PC-9 (cell line): ENCODE results near the gene AKAP7. TPM values are rescaled to one million over a fixed set of nuclear protein-coding genes. Genes with fewer than 3 reads are reported as not detected.

Experiments used
- BruUV-seq: library from RNA; stranded (reverse); fragments of 400-500 nt; replicated peaks from 2 replicates; lab custom pipeline; 2021; lab: Mats Ljungman, UMichigan
- CTCF ChIA-PET: fragments of 300-600 bp; sonication (Branson Sonifier 250); formaldehyde crosslinking; loops from one replicate; lab custom pipeline; 2022; ENCODE audit warnings: antibody characterized with exemption; lab: Charles Lee
- POLR2A ChIA-PET: fragments of 300-600 bp; sonication (Branson Sonifier 250); formaldehyde crosslinking; loops from one replicate; lab custom pipeline; 2022; ENCODE audit warnings: antibody characterized with exemption; ENCODE audit not compliant: unreplicated experiment; lab: Charles Lee
- DNase-seq, 2 experiments: peaks; one replicate each; pipeline versions ENCODE4 v3.0.0 to v3.0.0-alpha.2; 2015 to 2022; ENCODE audit warnings: mixed read lengths in 1 of 2
- H2AFZ ChIP-seq: fragments of 200-600 bp; sonication (generic); 2 replicates; pipeline ENCODE4 v1.8.1; 2017; ENCODE audit warnings: antibody characterized with exemption
- H3F3A ChIP-seq: fragments of 200-600 bp; sonication (generic); 2 replicates; pipeline ENCODE4 v1.8.1; 2017; ENCODE audit warnings: antibody characterized with exemption, mild to moderate bottlenecking, low read depth; ENCODE audit not compliant: insufficient read depth
- H3K27ac ChIP-seq: fragments of 200-600 bp; sonication (generic); 2 replicates; pipeline ENCODE4 v1.6.1; 2016; ENCODE audit warnings: mixed run types
- H3K27me3 ChIP-seq: fragments of 200-600 bp; sonication (generic); 2 replicates; pipeline ENCODE4 v1.6.1; 2016; ENCODE audit warnings: low read depth, mixed run types; ENCODE audit not compliant: insufficient read depth
- H3K36me3 ChIP-seq: fragments of 200-600 bp; sonication (generic); 2 replicates; pipeline ENCODE4 v1.6.1; 2016; ENCODE audit warnings: low read depth, mixed run types
- H3K4me1 ChIP-seq: fragments of 200-600 bp; sonication (generic); replicated peaks from 2 replicates; pipeline ENCODE4 v1.6.1; 2016; ENCODE audit warnings: mixed run types; ENCODE audit not compliant: insufficient read depth
- H3K4me2 ChIP-seq: fragments of 200-600 bp; sonication (generic); 2 replicates; pipeline ENCODE4 v1.6.1; 2017; ENCODE audit warnings: mixed run types
- H3K4me3 ChIP-seq: fragments of 200-600 bp; sonication (generic); 2 replicates; pipeline ENCODE4 v1.6.1; 2016; ENCODE audit warnings: mixed run types
- H3K79me2 ChIP-seq: fragments of 200-600 bp; sonication (generic); 2 replicates; pipeline ENCODE4 v1.6.1; 2017; ENCODE audit warnings: low read depth, mixed run types
- H3K9me2 ChIP-seq: fragments of 200-600 bp; sonication (generic); 2 replicates; pipeline ENCODE4 v1.8.1; 2017; ENCODE audit warnings: mild to moderate bottlenecking; ENCODE audit not compliant: insufficient read depth
- H3K9me3 ChIP-seq: fragments of 200-600 bp; sonication (generic); 2 replicates; pipeline ENCODE4 v1.8.1; 2016; ENCODE audit warnings: low read depth; ENCODE audit not compliant: insufficient read depth
- H4K20me1 ChIP-seq: fragments of 200-600 bp; sonication (generic); 2 replicates; pipeline ENCODE4 v1.8.1; 2017; ENCODE audit not compliant: insufficient read depth
- EZH2 ChIP-seq: fragments of 200-600 bp; sonication (generic); IDR thresholded peaks from 2 replicates; pipeline ENCODE4 v1.8.0; 2017; ENCODE audit warnings: antibody characterized with exemption, low read depth
- intact Hi-C: fragments of 100-400 bp; cut with micrococcal nuclease; formaldehyde crosslinking; loops from one replicate; pipeline ENCODE4 v1.10.0; 2022; ENCODE audit not compliant: unreplicated experiment
- total RNA-seq: library from RNA; stranded (reverse); gene quantifications from 2 replicates; pipeline ENCODE4 v1.2.3, GENCODE V29; 2021
- TF ChIP-seq, protein P1 (sequence below): fragments of 200-600 bp; sonication (generic); conservative IDR thresholded peaks from 2 replicates; pipeline ENCODE4 v1.6.1; 2017; ENCODE audit warnings: mixed run types, antibody characterized with exemption, mild to moderate bottlenecking, moderate library complexity

The AKAP7 gene
- total RNA-seq, 1 experiment from 2014 or later: 3.8 TPM

DNA sequence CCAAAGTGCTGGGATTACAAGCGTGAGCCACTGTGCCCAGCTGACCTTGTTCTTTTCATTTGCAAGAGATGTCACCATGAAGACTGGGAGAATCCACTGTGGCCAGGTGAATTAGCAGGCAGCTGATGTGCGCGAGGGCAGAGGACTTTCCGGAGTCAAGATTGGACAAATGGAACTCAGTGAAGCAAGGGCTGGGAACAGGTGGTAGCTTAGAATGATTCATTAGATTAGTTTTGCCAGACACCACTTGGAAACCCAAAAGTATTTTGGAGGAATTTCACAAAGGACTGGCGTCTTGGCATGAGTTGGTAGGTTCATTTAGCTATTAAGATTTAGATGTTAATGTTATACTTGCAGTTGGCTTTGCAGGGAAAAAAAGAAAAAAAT, 4.7 kb upstream of the AKAP7 start:
- intact Hi-C loops: no loop called here

DNA sequence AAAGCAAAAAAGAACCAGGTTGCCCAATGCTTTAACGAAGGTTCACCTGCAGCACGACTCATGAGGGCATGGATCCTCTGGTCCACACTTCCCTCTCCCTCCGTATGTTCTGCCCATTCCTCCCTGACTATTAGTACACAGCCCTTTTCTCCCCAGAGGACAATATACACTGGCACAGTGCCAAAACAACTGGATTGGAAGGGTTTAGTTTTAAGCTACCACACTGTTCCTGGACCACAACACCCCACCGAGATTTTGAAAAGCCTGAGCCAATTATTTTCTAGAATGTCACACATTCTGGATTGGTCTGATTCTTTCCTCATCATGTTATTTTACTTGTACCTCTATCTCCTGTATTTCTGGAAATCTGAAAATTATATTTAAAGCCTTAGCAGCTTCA, 2.9 kb upstream of the AKAP7 start:
- H3K27ac ChIP-seq: no peak overlapping the region
- no peaks in the 10 kb centered on the region for H3K9me3 ChIP-seq
- H3F3A ChIP-seq: no peaks in the 10 kb centered on the region; the same call in none of the 2 replicates
- BruUV-seq: no TSS peak
- no peak for DNase-seq
- TF ChIP-seq, protein P1, sequence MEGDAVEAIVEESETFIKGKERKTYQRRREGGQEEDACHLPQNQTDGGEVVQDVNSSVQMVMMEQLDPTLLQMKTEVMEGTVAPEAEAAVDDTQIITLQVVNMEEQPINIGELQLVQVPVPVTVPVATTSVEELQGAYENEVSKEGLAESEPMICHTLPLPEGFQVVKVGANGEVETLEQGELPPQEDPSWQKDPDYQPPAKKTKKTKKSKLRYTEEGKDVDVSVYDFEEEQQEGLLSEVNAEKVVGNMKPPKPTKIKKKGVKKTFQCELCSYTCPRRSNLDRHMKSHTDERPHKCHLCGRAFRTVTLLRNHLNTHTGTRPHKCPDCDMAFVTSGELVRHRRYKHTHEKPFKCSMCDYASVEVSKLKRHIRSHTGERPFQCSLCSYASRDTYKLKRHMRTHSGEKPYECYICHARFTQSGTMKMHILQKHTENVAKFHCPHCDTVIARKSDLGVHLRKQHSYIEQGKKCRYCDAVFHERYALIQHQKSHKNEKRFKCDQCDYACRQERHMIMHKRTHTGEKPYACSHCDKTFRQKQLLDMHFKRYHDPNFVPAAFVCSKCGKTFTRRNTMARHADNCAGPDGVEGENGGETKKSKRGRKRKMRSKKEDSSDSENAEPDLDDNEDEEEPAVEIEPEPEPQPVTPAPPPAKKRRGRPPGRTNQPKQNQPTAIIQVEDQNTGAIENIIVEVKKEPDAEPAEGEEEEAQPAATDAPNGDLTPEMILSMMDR: no peak
- TF ChIP-seq EZH2: no peak
- no peaks in the 10 kb centered on the region for H4K20me1 ChIP-seq
- no peaks in the 10 kb centered on the region for H3K9me2 ChIP-seq
- H2AFZ ChIP-seq: no peak overlapping the region
- ChIA-PET POLR2A (no interaction called here), CTCF (no interaction called here)
- H3K4me1 ChIP-seq: peaks cover 7% of the 10 kb centered on the region; the same call in 1 of the 2 replicates
- no peak overlapping the region for H3K4me3 ChIP-seq
- H3K79me2 ChIP-seq: no peaks in the 10 kb centered on the region
- no peaks in the 10 kb centered on the region; the same call in 1 of the 2 replicates for H3K27me3 ChIP-seq
- no peak overlapping the region for H3K4me2 ChIP-seq
- no peaks in the 10 kb centered on the region for H3K36me3 ChIP-seq
- intact Hi-C loops: no loop called here

More for the DNA sequence above, 4.7 kb upstream of the AKAP7 start:
- ChIA-PET POLR2A (interaction anchor here (0.6 to 0.7 kb wide), 2 partner anchors 96 to 464 kb away, joined by 3 to 4 read pairs; no protein-coding TSS in a partner anchor), CTCF (no interaction called here)
- Histone ChIP-seq H3K27ac (no peak overlapping the region), H3K9me3 (no peaks in the 10 kb centered on the region), H3K9me2 (no peaks in the 10 kb centered on the region), H4K20me1 (no peaks in the 10 kb centered on the region), H3K4me1 (peaks cover 7% of the 10 kb centered on the region; the same call in 1 of the 2 replicates), H3K27me3 (no peaks in the 10 kb centered on the region), H3K4me2 (no peak overlapping the region), H3K36me3 (no peaks in the 10 kb centered on the region), H3K79me2 (no peaks in the 10 kb centered on the region), H3F3A (no peaks in the 10 kb centered on the region; the same call in 1 of the 2 replicates), H3K4me3 (no peak overlapping the region), H2AFZ (no peak overlapping the region)
- DNase-seq: no peak
- TF ChIP-seq EZH2: no peak
- TF ChIP-seq, protein P1: no peak
- no TSS peak for BruUV-seq

DNA sequence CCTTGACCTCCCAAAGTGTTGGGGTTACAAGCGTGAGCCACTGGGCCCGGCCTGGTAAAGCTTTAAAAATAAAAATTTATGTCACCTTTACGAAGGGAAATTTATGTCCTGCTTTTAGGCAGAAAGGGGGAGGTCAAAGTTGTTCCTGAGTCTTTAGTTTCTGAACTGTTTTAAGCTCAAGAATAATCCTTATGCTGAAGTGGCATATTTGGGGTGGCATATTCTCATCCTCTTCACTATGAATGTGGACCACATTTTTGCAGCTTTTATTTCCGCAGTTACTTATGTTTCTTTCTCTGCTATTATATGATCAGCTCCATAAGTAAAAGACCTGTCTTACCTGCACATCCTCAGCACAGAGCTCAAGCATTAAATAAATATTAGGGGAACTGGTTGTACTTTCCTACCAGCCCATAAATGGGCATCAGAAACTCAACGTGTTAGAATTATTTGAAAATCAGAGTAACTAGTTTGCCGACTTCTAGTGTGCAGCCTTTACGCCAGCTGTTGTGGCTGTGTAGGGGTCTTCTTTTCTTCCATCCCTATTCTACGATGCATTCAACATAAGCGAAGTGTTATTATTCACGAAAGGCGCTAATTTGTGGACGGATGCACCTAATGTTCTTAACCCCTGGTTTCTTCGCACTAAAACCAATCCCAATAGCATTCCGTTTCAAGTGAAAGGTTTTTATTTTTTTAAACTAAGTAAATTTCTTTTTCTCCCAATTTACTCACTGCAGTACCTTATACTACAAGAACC, 867 bp upstream of the AKAP7 start:
- POLR2A ChIA-PET: no interaction called here
- BruUV-seq: no TSS peak

More for the DNA sequence above, 867 bp upstream of the AKAP7 start:
- intact Hi-C loops: no loop called here
- no peaks in the 10 kb centered on the region for H3K79me2 ChIP-seq
- H3K27me3 ChIP-seq: no peaks in the 10 kb centered on the region; the same call in 1 of the 2 replicates
- DNase-seq: no peak
- H3F3A ChIP-seq: no peaks in the 10 kb centered on the region; the same call in none of the 2 replicates
- no peak overlapping the region for H3K27ac ChIP-seq
- peaks cover 7% of the 10 kb centered on the region; the same call in 1 of the 2 replicates for H3K4me1 ChIP-seq
- no peaks in the 10 kb centered on the region for H3K9me2 ChIP-seq
- TF ChIP-seq, protein P1: no peak
- TF ChIP-seq EZH2: no peak
- H3K4me2 ChIP-seq: peak overlapping the region; percentile 85
- H3K4me3 ChIP-seq: peak overlapping the region; percentile 65
- H2AFZ ChIP-seq: peak overlapping the region; percentile 93
- CTCF ChIA-PET: no interaction called here
- H4K20me1 ChIP-seq: no peaks in the 10 kb centered on the region
- no peaks in the 10 kb centered on the region for H3K9me3 ChIP-seq
- H3K36me3 ChIP-seq: no peaks in the 10 kb centered on the region
